ENCODE measurements around the gene SMAD6.

The SMAD6 gene

GRCh38 chr15:66709884-66710283, 7.8 kb downstream of the SMAD6 start:
- in situ Hi-C loops (cut with MboI; ENCODE audit: low pct_unique_long_range_greater_than_20kb, low sequenced_read_pairs, unreplicated experiment) = no loop called here
- no peak for DNase-seq (ENCODE audit: low spot score)
- no peak for TF ChIP-seq CTCF (IDR thresholded peaks at IDR 0.05; ENCODE audit: extremely low read depth, insufficient read depth, missing control alignments)

DNA sequence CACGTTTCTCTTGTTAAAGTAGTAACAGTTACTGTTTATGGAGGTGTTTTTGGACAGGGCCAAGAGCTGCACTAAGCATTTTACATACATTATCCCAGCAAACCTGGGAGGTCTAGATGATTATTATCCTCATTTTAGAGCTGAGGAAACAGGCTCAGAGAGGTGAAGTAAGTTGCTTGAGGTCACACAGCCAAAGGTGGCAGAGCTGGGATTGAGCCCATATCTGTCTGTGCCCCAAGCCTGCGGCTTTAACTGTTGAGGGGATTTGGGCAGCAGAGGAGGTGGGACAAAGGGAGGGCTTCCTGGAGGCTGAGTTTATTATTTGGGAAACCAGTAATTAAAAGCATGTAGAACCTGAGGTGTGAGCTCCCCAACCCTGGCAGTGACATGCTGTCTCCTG, 9.2 kb downstream of the SMAD6 start:
- TF ChIP-seq CTCF (IDR thresholded peaks at IDR 0.05; ENCODE audit: extremely low read depth, insufficient read depth, missing control alignments) = no peak
- in situ Hi-C loops (cut with MboI; ENCODE audit: low pct_unique_long_range_greater_than_20kb, low sequenced_read_pairs, unreplicated experiment) = no loop called here
- DNase-seq (ENCODE audit: low spot score) = no peak

GRCh38 chr15:66711862-66712261, 9.8 kb downstream of the SMAD6 start:
- no peak for TF ChIP-seq CTCF (IDR thresholded peaks at IDR 0.05; ENCODE audit: extremely low read depth, insufficient read depth, missing control alignments)
- no peak for DNase-seq (ENCODE audit: low spot score)
- in situ Hi-C loops (cut with MboI; ENCODE audit: low pct_unique_long_range_greater_than_20kb, low sequenced_read_pairs, unreplicated experiment) = no loop called here

DNA sequence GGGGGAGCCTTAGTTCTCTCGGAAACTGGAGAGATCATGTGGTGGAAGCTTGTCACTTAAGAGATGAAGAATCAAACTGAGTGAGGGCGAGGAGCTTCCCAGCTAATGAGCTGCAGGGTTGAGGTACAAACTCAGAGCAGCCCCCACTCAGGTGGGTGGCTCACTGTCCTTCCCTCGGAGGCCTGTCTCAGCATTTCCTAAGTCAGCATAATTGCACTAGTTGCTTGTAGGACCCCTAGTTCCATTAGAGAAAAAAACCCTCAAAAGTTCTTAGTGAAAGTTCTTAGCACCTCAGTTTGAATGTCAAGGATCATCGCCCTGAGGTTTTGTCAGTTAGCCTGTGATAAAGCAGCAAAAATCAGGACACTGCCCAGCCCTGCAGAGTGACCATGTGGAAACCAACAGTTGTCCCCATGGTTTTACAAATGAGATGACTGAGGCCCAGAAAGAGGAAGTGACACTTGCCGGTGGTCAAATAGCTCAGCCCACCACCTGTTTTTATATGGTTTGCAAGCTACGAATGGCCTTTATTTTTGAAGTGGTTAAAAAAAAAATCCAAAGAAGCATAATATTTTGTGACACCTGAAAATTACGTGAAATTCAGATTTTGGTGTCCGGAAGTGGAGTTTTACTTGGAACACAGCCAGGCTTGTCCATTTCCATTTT, 11.9 kb downstream of the SMAD6 start:
- in situ Hi-C loops (cut with MboI; ENCODE audit: low pct_unique_long_range_greater_than_20kb, low sequenced_read_pairs, unreplicated experiment) = no loop called here
- no peak for TF ChIP-seq CTCF (IDR thresholded peaks at IDR 0.05; ENCODE audit: extremely low read depth, insufficient read depth, missing control alignments)
- DNase-seq (ENCODE audit: low spot score) = peak; percentile 78

DNA sequence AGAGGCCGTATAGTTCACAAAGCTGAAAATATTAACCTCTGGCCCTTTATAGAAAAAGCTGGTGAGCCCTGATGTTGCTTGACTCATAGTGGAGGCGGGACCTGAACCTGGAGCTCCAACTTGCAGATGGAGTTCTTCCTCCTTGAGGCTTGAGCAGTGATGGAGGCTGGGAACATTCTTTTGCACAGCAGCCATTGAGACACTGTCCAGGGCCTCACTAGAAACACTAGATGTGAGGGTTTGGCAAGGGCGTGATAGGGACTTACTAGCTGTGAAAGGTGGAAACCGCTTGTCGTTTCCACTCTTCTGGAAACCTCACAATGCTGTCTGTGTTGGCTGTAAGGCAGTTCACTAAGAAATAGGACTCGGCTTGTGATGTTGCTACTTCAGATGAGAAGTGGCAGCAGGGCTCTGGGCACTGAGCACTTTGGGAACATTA, 12.5 kb downstream of the SMAD6 start:
- DNase-seq (ENCODE audit: low spot score) = peak; percentile 40
- in situ Hi-C loops (cut with MboI; ENCODE audit: low pct_unique_long_range_greater_than_20kb, low sequenced_read_pairs, unreplicated experiment) = no loop called here
- no peak for TF ChIP-seq CTCF (IDR thresholded peaks at IDR 0.05; ENCODE audit: extremely low read depth, insufficient read depth, missing control alignments)

DNA sequence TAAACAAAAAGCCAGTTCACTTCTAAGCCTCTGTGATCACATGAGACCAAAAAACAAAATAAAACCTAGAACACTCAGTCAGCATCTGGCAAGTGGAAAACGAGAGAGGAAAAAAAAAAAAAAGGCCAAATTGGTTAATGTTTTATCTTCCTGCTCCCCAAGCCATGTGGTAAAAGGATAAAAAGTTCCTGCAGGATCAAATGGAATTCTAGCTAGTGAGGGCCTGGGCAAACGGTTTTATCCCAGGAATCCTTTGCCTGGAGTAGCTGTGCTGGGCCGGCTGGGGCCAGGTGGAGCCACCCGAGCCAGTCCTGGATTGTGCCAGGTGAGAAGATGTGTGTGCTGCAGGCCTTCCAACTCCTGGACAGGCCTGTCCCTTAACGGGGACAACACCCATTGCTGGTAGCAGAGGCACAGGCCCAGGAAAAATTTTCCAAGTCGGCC, 13.2 kb downstream of the SMAD6 start:
- in situ Hi-C loops (cut with MboI; ENCODE audit: low pct_unique_long_range_greater_than_20kb, low sequenced_read_pairs, unreplicated experiment) = no loop called here

More for the DNA sequence above, 13.2 kb downstream of the SMAD6 start:
- DNase-seq (ENCODE audit: low spot score) = no peak
- no peak for TF ChIP-seq CTCF (IDR thresholded peaks at IDR 0.05; ENCODE audit: extremely low read depth, insufficient read depth, missing control alignments)
